Parathyroid adenoma (tissue), 2 donors: ENCODE results near the gene MDM2.

Source experiments
- H2AFZ ChIP-seq: fragments of 300-600 bp; sonication (generic); one replicate; pipeline ENCODE4 v1.7.0; 2017; ENCODE audit warnings: antibody characterized with exemption, mild to moderate bottlenecking
- H3K27ac ChIP-seq: fragments of 300-600 bp; sonication (generic); one replicate; pipeline ENCODE4 v1.7.0; 2017
- H3K27me3 ChIP-seq: fragments of 300-600 bp; sonication (generic); one replicate; pipeline ENCODE4 v1.7.0; 2017; ENCODE audit warnings: low read length; ENCODE audit not compliant: control insufficient read depth, insufficient read depth
- H3K36me3 ChIP-seq: fragments of 300-600 bp; sonication (generic); one replicate; pipeline ENCODE4 v1.7.0; 2017; ENCODE audit warnings: low read length; ENCODE audit not compliant: control insufficient read depth, insufficient read depth
- H3K4me1 ChIP-seq: fragments of 300-600 bp; sonication (generic); one replicate; pipeline ENCODE4 v1.7.0; 2017; ENCODE audit warnings: control low read depth
- H3K4me2 ChIP-seq: fragments of 300-600 bp; sonication (generic); one replicate; pipeline ENCODE4 v1.7.0; 2017; ENCODE audit warnings: low read length
- H3K4me3 ChIP-seq: fragments of 300-600 bp; sonication (generic); one replicate; pipeline ENCODE4 v1.7.0; 2017; ENCODE audit warnings: low read depth, low read length
- H3K79me2 ChIP-seq: fragments of 300-600 bp; sonication (generic); one replicate; pipeline ENCODE4 v1.7.0; 2017; ENCODE audit warnings: control low read depth
- H3K9ac ChIP-seq: fragments of 300-600 bp; sonication (generic); one replicate; pipeline ENCODE4 v1.7.0; 2017; ENCODE audit warnings: mild to moderate bottlenecking
- H3K9me3 ChIP-seq: fragments of 300-600 bp; sonication (generic); one replicate; pipeline ENCODE4 v1.7.0; 2017; ENCODE audit warnings: low read length; ENCODE audit not compliant: control insufficient read depth
- CTCF ChIP-seq: fragments of 300-600 bp; sonication (generic); IDR thresholded peaks from one replicate; pipeline ENCODE4 v1.7.0; 2017; ENCODE audit warnings: antibody characterized with exemption, mild to moderate bottlenecking
- donor health status: primary hyperparathyroidism.

MDM2 gene

GRCh38 chr12:68821357-68822188 is 13.6 kb downstream of the MDM2 start:
- TF ChIP-seq CTCF = no peak
- Histone ChIP-seq H3K4me1 (no peaks in the 10 kb centered on the region), H3K79me2 (no peaks in the 10 kb centered on the region), H3K27me3 (no peaks in the 10 kb centered on the region), H3K4me2 (no peak overlapping the region), H3K4me3 (no peak overlapping the region), H3K9me3 (no peaks in the 10 kb centered on the region), H2AFZ (no peak overlapping the region), H3K9ac (no peak overlapping the region), H3K27ac (no peak overlapping the region), H3K36me3 (no peaks in the 10 kb centered on the region)

GRCh38 chr12:68823696-68824095 is 15.7 kb downstream of the MDM2 start:
- no peaks in the 10 kb centered on the region for H3K36me3 ChIP-seq
- H3K4me3 ChIP-seq = no peak overlapping the region
- H3K27ac ChIP-seq = no peak overlapping the region
- H3K4me1 ChIP-seq = no peaks in the 10 kb centered on the region
- H3K4me2 ChIP-seq = no peak overlapping the region
- H3K9ac ChIP-seq = no peak overlapping the region
- no peaks in the 10 kb centered on the region for H3K79me2 ChIP-seq
- no peaks in the 10 kb centered on the region for H3K27me3 ChIP-seq
- TF ChIP-seq CTCF = no peak
- H2AFZ ChIP-seq = no peak overlapping the region
- H3K9me3 ChIP-seq = no peaks in the 10 kb centered on the region

DNA sequence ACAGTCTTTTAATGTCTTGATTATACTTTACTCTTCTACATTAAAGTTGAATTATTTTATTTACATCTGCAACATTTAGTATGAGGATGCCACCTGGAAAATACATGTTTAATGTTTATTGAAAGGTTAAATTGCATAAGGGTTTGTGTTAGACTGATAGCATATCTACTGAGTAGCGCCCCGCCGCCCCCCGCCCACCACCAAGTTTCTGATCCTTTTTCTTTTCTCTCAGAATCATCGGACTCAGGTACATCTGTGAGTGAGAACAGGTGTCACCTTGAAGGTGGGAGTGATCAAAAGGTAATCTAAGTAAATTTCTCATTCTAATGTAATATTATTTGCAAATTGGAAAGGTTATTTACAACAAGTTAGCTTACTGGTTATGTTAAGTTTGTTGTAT is 16.2 kb downstream of the MDM2 start:
- Histone ChIP-seq H3K36me3 (no peaks in the 10 kb centered on the region), H3K4me2 (no peak overlapping the region), H3K4me1 (no peaks in the 10 kb centered on the region)

DNA sequence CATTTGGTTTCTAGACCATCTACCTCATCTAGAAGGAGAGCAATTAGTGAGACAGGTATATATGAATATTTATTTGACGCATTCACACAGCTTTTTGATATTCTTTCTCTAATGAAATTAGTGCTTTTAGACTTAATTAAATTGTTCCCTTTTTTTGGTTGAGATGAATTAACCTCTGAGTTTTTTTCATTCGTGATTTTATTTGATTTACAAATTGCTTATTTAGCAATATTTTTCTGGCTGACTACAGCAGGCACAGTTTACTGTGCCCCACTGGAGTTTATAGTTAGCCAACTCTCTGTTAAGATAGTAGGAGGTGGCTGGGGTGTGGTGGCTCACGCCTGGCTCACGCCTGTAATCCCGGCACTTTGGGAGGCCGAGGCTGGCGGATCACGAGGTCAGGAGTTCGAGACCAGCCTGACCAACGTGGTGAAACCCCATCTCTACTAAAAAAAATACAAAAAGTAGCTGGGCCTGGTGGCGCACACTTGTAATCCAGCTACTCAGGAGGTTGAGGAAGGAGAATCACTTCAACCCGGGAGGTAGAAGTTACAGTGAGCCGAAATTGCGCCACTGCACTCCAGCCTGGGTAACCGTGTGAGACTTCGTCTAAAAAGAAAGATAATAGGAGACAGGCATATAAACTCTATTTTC is 16.7 kb downstream of the MDM2 start:
- Histone ChIP-seq H2AFZ (no peak overlapping the region), H3K9me3 (no peaks in the 10 kb centered on the region), H3K79me2 (no peaks in the 10 kb centered on the region), H3K4me2 (no peak overlapping the region), H3K9ac (no peak overlapping the region), H3K4me1 (no peaks in the 10 kb centered on the region), H3K27ac (no peak overlapping the region), H3K27me3 (no peaks in the 10 kb centered on the region), H3K36me3 (no peaks in the 10 kb centered on the region), H3K4me3 (no peak overlapping the region)
- TF ChIP-seq CTCF = no peak

More for the DNA sequence above, 16.2 kb downstream of the MDM2 start:
- no peak for TF ChIP-seq CTCF
- H3K79me2 ChIP-seq = no peaks in the 10 kb centered on the region
- no peak overlapping the region for H3K4me3 ChIP-seq
- H2AFZ ChIP-seq = no peak overlapping the region
- H3K9me3 ChIP-seq = no peaks in the 10 kb centered on the region
- H3K27me3 ChIP-seq = no peaks in the 10 kb centered on the region
- H3K27ac ChIP-seq = no peak overlapping the region
- no peak overlapping the region for H3K9ac ChIP-seq
